Chondrocyte (in vitro differentiated cells): ENCODE results near the gene ARVCF. TPM values are rescaled to one million over a fixed set of nuclear protein-coding genes. Genes with fewer than 3 reads are reported as not detected.

Experiments used
- DNase-seq: peaks from one replicate; pipeline ENCODE4 v3.0.0; 2021; ENCODE audit warnings: mixed read lengths, low spot score
- H3K27ac Mint-ChIP-seq: one replicate; pipeline ENCODE4 v1.8.0; 2021; ENCODE audit warnings: mild to moderate bottlenecking, moderate library complexity, mixed read lengths; ENCODE audit not compliant: unreplicated experiment
- H3K27me3 Mint-ChIP-seq: 2 replicates; pipeline ENCODE4 v1.8.0; 2021; ENCODE audit warnings: low read depth, mixed read lengths
- H3K36me3 Mint-ChIP-seq: 2 replicates; pipeline ENCODE4 v1.8.0; 2021; ENCODE audit warnings: low read depth, mixed read lengths
- H3K4me1 Mint-ChIP-seq: 2 replicates; pipeline ENCODE4 v1.8.0; 2021; ENCODE audit warnings: low read depth, mild to moderate bottlenecking, mixed read lengths
- H3K4me3 Mint-ChIP-seq: one replicate; pipeline ENCODE4 v1.8.0; 2021; ENCODE audit warnings: mild to moderate bottlenecking, moderate library complexity, mixed read lengths; ENCODE audit not compliant: unreplicated experiment
- H3K9me3 Mint-ChIP-seq: 2 replicates; pipeline ENCODE4 v1.8.0; 2021; ENCODE audit warnings: low read depth, mixed read lengths
- total RNA-seq: library from RNA; stranded (reverse); gene quantifications from 3 replicates; pipeline ENCODE4 v1.2.1, GENCODE V29; 2021
- TF ChIP-seq, protein P1 (sequence below): fragments of 200-600 bp; sonication (generic); IDR thresholded peaks from 2 replicates; pipeline ENCODE4 v1.5.0; 2021; ENCODE audit warnings: antibody characterized with exemption, mild to moderate bottlenecking, moderate library complexity

Gene ARVCF
- total RNA-seq, 1 donor from 2014 or later, result 24.2 TPM

DNA sequence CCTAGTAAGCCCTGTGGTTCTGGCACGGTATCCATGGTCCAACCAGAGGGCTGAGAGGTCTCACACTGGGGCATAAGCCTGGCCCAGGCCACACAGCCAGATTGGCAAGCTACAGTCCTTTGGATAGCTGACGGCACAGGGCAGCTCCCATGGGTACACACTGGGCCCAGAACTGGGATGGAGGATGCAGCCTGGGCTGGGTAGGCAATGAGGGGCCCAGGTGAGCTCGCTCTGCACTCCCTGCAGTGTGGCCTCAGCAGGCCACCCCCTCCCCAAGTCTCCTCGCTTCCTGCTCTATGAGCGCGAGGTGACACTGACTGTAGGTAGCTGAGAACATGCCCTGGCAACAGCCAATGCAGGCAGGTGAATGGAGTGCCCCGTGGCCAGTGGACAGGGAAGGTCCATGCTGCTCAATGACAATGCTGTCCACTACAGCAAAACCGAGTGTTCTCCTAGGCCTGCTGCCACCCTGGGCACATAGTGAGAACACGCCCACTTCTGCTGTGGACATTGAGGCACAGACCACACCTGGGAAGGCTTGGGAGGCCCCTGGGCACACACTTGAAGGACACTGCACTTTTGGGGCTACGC lies 3.8 kb downstream of the ARVCF start:
- TF ChIP-seq, protein P1, sequence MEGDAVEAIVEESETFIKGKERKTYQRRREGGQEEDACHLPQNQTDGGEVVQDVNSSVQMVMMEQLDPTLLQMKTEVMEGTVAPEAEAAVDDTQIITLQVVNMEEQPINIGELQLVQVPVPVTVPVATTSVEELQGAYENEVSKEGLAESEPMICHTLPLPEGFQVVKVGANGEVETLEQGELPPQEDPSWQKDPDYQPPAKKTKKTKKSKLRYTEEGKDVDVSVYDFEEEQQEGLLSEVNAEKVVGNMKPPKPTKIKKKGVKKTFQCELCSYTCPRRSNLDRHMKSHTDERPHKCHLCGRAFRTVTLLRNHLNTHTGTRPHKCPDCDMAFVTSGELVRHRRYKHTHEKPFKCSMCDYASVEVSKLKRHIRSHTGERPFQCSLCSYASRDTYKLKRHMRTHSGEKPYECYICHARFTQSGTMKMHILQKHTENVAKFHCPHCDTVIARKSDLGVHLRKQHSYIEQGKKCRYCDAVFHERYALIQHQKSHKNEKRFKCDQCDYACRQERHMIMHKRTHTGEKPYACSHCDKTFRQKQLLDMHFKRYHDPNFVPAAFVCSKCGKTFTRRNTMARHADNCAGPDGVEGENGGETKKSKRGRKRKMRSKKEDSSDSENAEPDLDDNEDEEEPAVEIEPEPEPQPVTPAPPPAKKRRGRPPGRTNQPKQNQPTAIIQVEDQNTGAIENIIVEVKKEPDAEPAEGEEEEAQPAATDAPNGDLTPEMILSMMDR, result no peak
- no peaks in the 10 kb centered on the region for H3K4me1 Mint-ChIP-seq
- no peak overlapping the region for H3K27ac Mint-ChIP-seq
- DNase-seq, result peak; percentile 72
- no peaks in the 10 kb centered on the region for H3K9me3 Mint-ChIP-seq
- H3K27me3 Mint-ChIP-seq, result peaks cover 3% of the 10 kb centered on the region
- no peak overlapping the region for H3K4me3 Mint-ChIP-seq
- no peaks in the 10 kb centered on the region for H3K36me3 Mint-ChIP-seq

DNA sequence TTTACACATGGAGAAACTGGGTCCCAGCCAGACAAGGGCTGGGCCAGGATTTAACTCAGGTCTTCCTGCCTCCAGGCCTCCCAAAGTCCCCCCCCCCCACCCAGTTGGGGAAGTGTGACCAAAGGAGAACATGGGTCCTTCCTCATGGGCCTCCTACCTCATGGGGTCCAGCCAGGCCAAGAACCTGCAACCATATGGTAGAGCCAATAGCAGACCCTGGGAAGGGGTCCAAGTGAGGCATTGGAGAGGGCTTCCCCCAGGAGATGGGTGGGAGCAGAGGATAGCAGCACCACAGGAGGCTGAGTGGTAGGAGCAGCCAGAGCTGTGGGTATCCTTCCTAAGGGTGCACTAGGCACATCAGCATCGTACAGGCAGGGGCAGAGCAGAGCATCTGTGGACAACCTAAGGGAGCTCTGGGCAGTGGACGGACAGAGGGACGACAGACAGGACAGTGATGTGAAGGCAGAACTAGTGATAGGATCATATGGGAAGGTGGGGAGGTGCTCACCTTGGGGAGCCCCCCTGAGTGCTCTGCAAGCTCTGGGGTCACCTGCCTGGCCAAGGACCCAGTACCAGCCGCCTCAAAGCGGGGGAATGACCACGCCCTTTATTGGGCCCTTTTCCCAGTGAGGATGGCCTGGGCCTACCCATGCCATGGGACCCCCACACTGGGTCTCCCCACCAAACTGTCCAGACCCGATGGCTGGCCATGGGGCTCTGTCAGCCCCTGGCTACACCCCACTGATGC lies 4.5 kb downstream of the ARVCF start:
- DNase-seq, result no peak
- TF ChIP-seq, protein P1, result no peak
- H3K27ac Mint-ChIP-seq, result no peak overlapping the region
- no peaks in the 10 kb centered on the region for H3K36me3 Mint-ChIP-seq
- H3K27me3 Mint-ChIP-seq, result no peaks in the 10 kb centered on the region
- H3K4me1 Mint-ChIP-seq, result no peaks in the 10 kb centered on the region
- H3K4me3 Mint-ChIP-seq, result no peak overlapping the region
- no peaks in the 10 kb centered on the region for H3K9me3 Mint-ChIP-seq

DNA sequence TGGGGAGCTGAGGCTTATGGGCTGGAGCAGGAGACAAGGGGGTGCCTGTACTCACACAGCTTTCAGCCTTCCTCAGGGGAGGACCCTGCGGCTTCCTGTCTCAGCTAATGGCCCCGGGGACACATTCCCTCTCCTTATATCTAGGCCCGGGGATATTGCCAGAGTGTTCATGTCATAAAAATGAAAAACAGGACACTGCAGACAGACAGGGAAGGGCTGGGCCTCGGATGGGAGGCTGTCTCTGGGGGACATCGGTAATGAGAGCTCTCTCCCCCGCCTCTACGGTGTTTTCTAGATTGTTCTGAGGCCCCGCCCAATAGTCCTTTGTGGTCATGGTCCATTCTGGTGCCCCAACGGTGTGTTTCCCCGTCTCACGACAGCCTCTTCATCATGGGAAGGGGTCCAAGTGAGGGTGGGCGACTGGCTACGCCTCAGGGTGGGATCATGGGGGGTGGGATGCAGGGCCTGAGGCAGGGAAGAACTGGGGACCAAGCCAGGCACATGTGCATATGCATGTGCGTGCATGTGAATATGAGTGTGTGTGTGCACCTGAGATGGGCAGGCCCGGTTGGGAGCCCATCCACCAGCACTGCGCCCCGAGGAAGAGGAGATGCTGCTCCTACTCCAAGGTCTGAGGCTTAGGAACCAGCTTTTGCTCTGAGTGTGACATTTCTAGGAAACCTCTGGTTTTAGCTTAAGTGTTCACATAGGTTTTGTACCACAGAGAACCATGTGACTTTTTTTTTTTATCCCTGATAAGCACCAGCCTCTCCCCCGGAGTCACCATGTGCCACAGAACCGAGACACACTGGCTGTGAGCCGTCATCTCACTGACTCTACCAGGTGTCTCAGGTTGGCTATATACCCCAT lies 5.3 kb downstream of the ARVCF start:
- no peak for DNase-seq
- TF ChIP-seq, protein P1, result no peak
- no peak overlapping the region for H3K4me3 Mint-ChIP-seq
- no peaks in the 10 kb centered on the region for H3K4me1 Mint-ChIP-seq
- no peaks in the 10 kb centered on the region for H3K36me3 Mint-ChIP-seq
- H3K27ac Mint-ChIP-seq, result no peak overlapping the region
- H3K9me3 Mint-ChIP-seq, result no peaks in the 10 kb centered on the region
- H3K27me3 Mint-ChIP-seq, result no peaks in the 10 kb centered on the region

DNA sequence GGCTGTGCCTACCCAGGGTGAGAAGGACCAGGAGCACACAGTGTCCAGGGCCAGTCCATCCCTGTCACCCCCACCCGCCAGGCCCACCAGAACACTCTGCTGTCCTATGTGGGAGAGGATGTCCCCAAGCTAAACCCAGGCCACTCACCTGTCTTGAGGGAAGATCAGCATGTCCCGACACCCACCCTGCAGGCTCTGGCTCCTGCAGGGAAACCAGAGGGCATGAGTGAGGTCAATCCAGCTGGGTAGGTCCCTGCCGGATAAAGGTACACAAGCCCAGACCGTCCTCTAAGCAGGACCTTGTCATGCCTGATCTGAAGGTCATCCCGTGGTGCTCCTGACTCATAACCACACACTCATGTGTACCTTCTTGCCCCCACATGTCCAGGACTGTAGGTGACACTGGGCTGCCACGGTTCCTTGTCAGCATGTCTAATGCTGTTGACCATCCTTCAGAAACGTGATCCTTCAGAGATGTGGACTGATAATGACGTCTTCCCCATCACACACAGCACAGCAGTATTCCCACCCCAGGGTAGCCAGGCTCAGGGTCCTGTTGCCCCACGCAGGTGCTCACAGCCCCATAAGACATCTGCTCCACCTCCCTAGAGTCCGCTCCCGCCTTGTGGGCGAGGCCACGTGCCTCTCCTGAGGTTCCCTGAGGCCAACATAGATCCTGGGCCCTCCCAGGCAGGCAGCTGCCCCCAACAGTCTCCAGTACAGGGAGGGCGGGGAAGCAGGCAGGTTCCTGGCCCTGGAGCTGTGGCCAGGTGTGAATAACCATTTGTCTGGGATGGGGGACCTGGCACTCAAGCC lies 6.1 kb downstream of the ARVCF start:
- Mint-ChIP-seq H3K36me3 (no peaks in the 10 kb centered on the region), H3K9me3 (no peaks in the 10 kb centered on the region), H3K4me1 (no peaks in the 10 kb centered on the region), H3K27ac (no peak overlapping the region), H3K27me3 (no peaks in the 10 kb centered on the region), H3K4me3 (no peak overlapping the region)
- TF ChIP-seq, protein P1, result no peak
- DNase-seq, result peak; percentile 86
